Mesenteric fat pad (tissue), 1 donor: Measurements from ENCODE around the gene HAS3. TPM values are rescaled to one million over a fixed set of nuclear protein-coding genes. Genes with fewer than 3 reads are reported as not detected.
"Not testable (repeated sequence)": the region's sequence is repeated elsewhere in the genome, so short reads cannot be mapped to it uniquely, and the experiment has no call there.

Experiments used
- DNase-seq: peaks from one replicate; pipeline ENCODE4 v3.0.0-alpha.2; 2020; ENCODE audit warnings: low spot score
- total RNA-seq: library from RNA; stranded (reverse); fragmentation: NEBNext Ultra II Directional; extraction: Animal tissue kit (Norgen Biotek cat#: 25700); gene quantifications from one replicate; pipeline ENCODE4 v1.2.1, GENCODE V29; 2021
- donor health status: DM: yes; HTN: yes; CAD: no.

Gene HAS3
- total RNA-seq, 1 donor from 2014 or later = 0.77 TPM

- DNase-seq = no peak
These were observed 10.4 kb downstream of the HAS3 start for GRCh38 chr16:69115837-69116236.

GRCh38 chr16:69116256-69116875, 10.9 kb downstream of the HAS3 start:
- DNase-seq = peak; percentile 35

GRCh38 chr16:69116906-69117305, 11.5 kb downstream of the HAS3 start:
- peak; percentile 62 for DNase-seq

- DNase-seq = no peak
These were observed 13.0 kb downstream of the HAS3 start for GRCh38 chr16:69118468-69118867.

- no peak for DNase-seq
These were observed 13.5 kb downstream of the HAS3 start for GRCh38 chr16:69118994-69119393.

- no peak for DNase-seq
These were observed 14.1 kb downstream of the HAS3 start for GRCh38 chr16:69119536-69119935.

- no peak for DNase-seq
These were observed 14.7 kb downstream of the HAS3 start for GRCh38 chr16:69120096-69120664.

GRCh38 chr16:69123910-69124309, 18.5 kb downstream of the HAS3 start:
- no peak for DNase-seq

- not testable (repeated sequence) for DNase-seq
These were observed 19.0 kb downstream of the HAS3 start for GRCh38 chr16:69124406-69124805.

- DNase-seq = not testable (repeated sequence)
These were observed 19.5 kb downstream of the HAS3 start for GRCh38 chr16:69124961-69125360.

GRCh38 chr16:69126221-69126620, 20.8 kb downstream of the HAS3 start:
- DNase-seq = no peak

- DNase-seq = not testable (repeated sequence)
These were observed 21.3 kb downstream of the HAS3 start for GRCh38 chr16:69126801-69127200.

- no peak for DNase-seq
These were observed 22.6 kb downstream of the HAS3 start for GRCh38 chr16:69127966-69128510.

GRCh38 chr16:69130461-69130860, 25.0 kb downstream of the HAS3 start:
- DNase-seq = no peak

GRCh38 chr16:69131167-69131838, 25.9 kb downstream of the HAS3 start:
- DNase-seq = no peak

- DNase-seq = peak; percentile 94
These were observed 26.5 kb downstream of the HAS3 start for GRCh38 chr16:69131839-69132423.

- peak; percentile 95 for DNase-seq
These were observed 27.2 kb downstream of the HAS3 start, which contains the start of the genes CHTF8 and UTP4 for GRCh38 chr16:69132424-69133252. Gene CHTF8, minus strand, starts transcription at chr16:69132588. Its CDS starts 11,130 bp downstream, at chr16:69121458. Gene UTP4, plus strand, starts transcription at chr16:69132649. Its CDS starts 811 bp downstream, at chr16:69133460.

- DNase-seq = no peak
These were observed 28.0 kb downstream of the HAS3 start for GRCh38 chr16:69133373-69133954.

GRCh38 chr16:69138608-69139007, 33.2 kb downstream of the HAS3 start:
- DNase-seq = no peak

GRCh38 chr16:69139464-69139863, 34.0 kb downstream of the HAS3 start:
- DNase-seq = not testable (repeated sequence)
